HepG2 (cell line): ENCODE measurements around the gene SH3TC2. TPM values are rescaled to one million over a fixed set of nuclear protein-coding genes. Genes with fewer than 3 reads are reported as not detected.
A peak's percentile ranks its signal among the peaks of the same experiment; 100 is the strongest.

Source experiments
- AKAP8 ChIP-seq: sonication (generic); formaldehyde crosslinking; IDR thresholded peaks from 2 replicates; pipeline ENCODE4 v1.5.1; 2020; ENCODE audit warnings: mild to moderate bottlenecking, missing genetic modification reagents
- ARID5B ChIP-seq: IDR thresholded peaks from 2 replicates; pipeline ENCODE4 v1.4.0; 2020; ENCODE audit warnings: mild to moderate bottlenecking, missing genetic modification reagents
- BHLHE40 ChIP-seq: IDR thresholded peaks from 2 replicates; pipeline ENCODE4 v1.6.1; 2011; ENCODE audit warnings: low read length, improper control_type of control experiment
- EP300 ChIP-seq, 3 experiments: sonication (generic) in 1 of 3; formaldehyde crosslinking in 1 of 3; IDR thresholded peaks; 2 replicates each; pipeline versions ENCODE4 v1.5.1 to v1.6.1; 2011 to 2020; ENCODE audit warnings: low read depth in 2 of 3, low read length in 2 of 3, borderline replicate concordance in 1 of 3, improper control_type of control experiment in 1 of 3, mild to moderate bottlenecking in 1 of 3, missing genetic modification reagents in 1 of 3, moderate library complexity in 1 of 3
- GPN1 ChIP-seq: sonication (generic); formaldehyde crosslinking; IDR thresholded peaks from 2 replicates; pipeline ENCODE4 v1.5.1; 2020; ENCODE audit warnings: missing genetic modification reagents, borderline replicate concordance
- HNF4A ChIP-seq: sonication (generic); formaldehyde crosslinking; IDR thresholded peaks from 2 replicates; pipeline ENCODE4 v1.4.0; 2020; ENCODE audit warnings: missing genetic modification reagents
- JUN ChIP-seq: sonication (generic); formaldehyde crosslinking; IDR thresholded peaks from 2 replicates; pipeline ENCODE4 v1.4.0; 2020; ENCODE audit warnings: mild to moderate bottlenecking, missing genetic modification reagents
- KDM2A ChIP-seq: sonication (generic); formaldehyde crosslinking; IDR thresholded peaks from 2 replicates; pipeline ENCODE4 v1.4.0; 2020; ENCODE audit warnings: low read depth, missing genetic modification reagents, borderline replicate concordance
- PHF21A ChIP-seq: sonication (generic); formaldehyde crosslinking; IDR thresholded peaks from 2 replicates; pipeline ENCODE4 v1.5.0; 2020; ENCODE audit warnings: mild to moderate bottlenecking, missing genetic modification reagents
- REPIN1 ChIP-seq: sonication (generic); formaldehyde crosslinking; IDR thresholded peaks from 2 replicates; pipeline ENCODE4 v1.8.0; 2022; ENCODE audit warnings: missing genetic modification reagents, low read depth, mild to moderate bottlenecking, borderline replicate concordance
- SAP130 ChIP-seq: IDR thresholded peaks from 2 replicates; pipeline ENCODE4 v1.6.1; 2016; ENCODE audit warnings: low read depth
- polyA plus RNA-seq, 8 experiments: library from polyadenylated mRNA; depleted of rRNA in 3 of 8; stranded (reverse) in 7 of 8; unstranded in 1 of 8; fragments of >200 nt; fragmentation: Illumina TruSeq in 4 of 8; extraction: Trizol in 4 of 8; gene quantifications; 2 replicates each; pipeline versions ENCODE4 v1.2.1 to v1.2.3, GENCODE V29; 2011 to 2016; ENCODE audit warnings: low read depth in 4 of 8, missing spikeins in 1 of 8, mixed read lengths in 1 of 8; ENCODE audit not compliant: insufficient read depth in 1 of 8
- total RNA-seq, 5 experiments: library from RNA; depleted of rRNA; stranded (reverse); fragments of >200 nt; fragmentation: Illumina TruSeq; extraction: Trizol; gene quantifications; 2 replicates each; pipeline ENCODE4 v1.2.3, GENCODE V29; 2016; ENCODE audit warnings: low read depth in 1 of 5

The SH3TC2 gene
- total and polyA plus RNA-seq, 2 of the 13 experiments (the other 11 are each of a cell fraction or from before 2014, with no cell fraction given) = 0.34 to 0.71 TPM

GRCh38 chr5:149002053-149002452 lies 60.8 kb downstream of the SH3TC2 start (continued):
- peak; percentile 14; the same call in 1 of the 2 replicates for TF ChIP-seq ARID5B (CRISPR knock-in tag)
- peak; percentile 73 for TF ChIP-seq BHLHE40
- peak; percentile 30; the same call in 1 of the 2 replicates for TF ChIP-seq SAP130 (CRISPR knock-in tag)
- no peak for TF ChIP-seq KDM2A
- 0 out of 2 replicates have a peak, but pooled peaks have one; percentile 34 for TF ChIP-seq PHF21A (CRISPR knock-in tag)
- peak; percentile 92 for TF ChIP-seq JUN (CRISPR knock-in tag)
- TF ChIP-seq AKAP8 (CRISPR knock-in tag) = no peak
- TF ChIP-seq REPIN1 (CRISPR knock-in tag) = 0 out of 2 replicates have a peak, but pooled peaks have one; percentile 34
- peak; percentile 48 for TF ChIP-seq HNF4A (CRISPR knock-in tag)
- TF ChIP-seq EP300 (IDR thresholded peaks at IDR 0.05; ENCODE audit: low read depth in 2 of 2, low read length in 2 of 2) = peak in 1 of 2 experiments; percentile 35; a peak in 1 of 4 replicates
- TF ChIP-seq EP300 (CRISPR knock-in tag; IDR thresholded peaks at IDR 0.05; ENCODE audit: borderline replicate concordance) = no peak
- no peak for TF ChIP-seq GPN1 (CRISPR knock-in tag)
- TF ChIP-seq, all 625 proteins: peak for 21
